A673 (cell line): ENCODE data around the gene CEP95. TPM values are rescaled to one million over a fixed set of nuclear protein-coding genes. Genes with fewer than 3 reads are reported as not detected.

Experiments used
- BruUV-seq: library from RNA; stranded (reverse); fragments of 400-500 nt; replicated peaks from 2 replicates; lab custom pipeline; 2021; lab: Mats Ljungman, UMichigan
- CTCF ChIA-PET: fragments of 300-600 bp; sonication (Branson Sonifier 250); formaldehyde crosslinking; loops from one replicate; lab custom pipeline; 2022; ENCODE audit warnings: antibody characterized with exemption; lab: Charles Lee
- POLR2A ChIA-PET: fragments of 300-600 bp; sonication (Branson Sonifier 250); formaldehyde crosslinking; loops from one replicate; lab custom pipeline; 2022; ENCODE audit warnings: antibody characterized with exemption; ENCODE audit not compliant: low non-redundant PET; lab: Charles Lee
- DNase-seq: peaks from one replicate; pipeline ENCODE4 v3.0.0-alpha.2; 2015; ENCODE audit warnings: low spot score
- H3K27ac ChIP-seq: fragments of 200-600 bp; sonication (generic); 2 replicates; pipeline ENCODE4 v1.5.1; 2016; ENCODE audit warnings: mixed run types, low read depth, mild to moderate bottlenecking, mixed read lengths, antibody characterized with exemption, low read length; ENCODE audit not compliant: poor library complexity, severe bottlenecking
- H3K27me3 ChIP-seq: fragments of 200-600 bp; sonication (generic); replicated peaks from 2 replicates; pipeline ENCODE4 v1.6.1; 2017; ENCODE audit warnings: mixed run types, low read depth, mild to moderate bottlenecking, mixed read lengths, antibody characterized with exemption, low read length; ENCODE audit not compliant: insufficient read depth, poor library complexity
- H3K36me3 ChIP-seq: fragments of 200-600 bp; sonication (generic); 2 replicates; pipeline ENCODE4 v1.6.1; 2016; ENCODE audit warnings: mixed run types, mild to moderate bottlenecking, mixed read lengths, antibody characterized with exemption, low read length; ENCODE audit not compliant: insufficient read depth, poor library complexity, severe bottlenecking
- H3K4me1 ChIP-seq: fragments of 200-600 bp; sonication (generic); 2 replicates; pipeline ENCODE4 v1.6.1; 2017; ENCODE audit warnings: mixed run types, mild to moderate bottlenecking, mixed read lengths, antibody characterized with exemption, low read length; ENCODE audit not compliant: insufficient read depth, poor library complexity, severe bottlenecking
- H3K4me3 ChIP-seq: fragments of 200-600 bp; sonication (generic); 2 replicates; pipeline ENCODE4 v1.5.1; 2016; ENCODE audit warnings: low read depth, mixed run types, mild to moderate bottlenecking, mixed read lengths, low read length; ENCODE audit not compliant: poor library complexity, severe bottlenecking
- H3K9me3 ChIP-seq: fragments of 200-600 bp; sonication (generic); 2 replicates; pipeline ENCODE4 v1.6.1; 2016; ENCODE audit warnings: mixed run types, low read depth, mild to moderate bottlenecking, mixed read lengths, antibody characterized with exemption, low read length; ENCODE audit not compliant: poor library complexity, severe bottlenecking
- CTCF ChIP-seq: fragments of 300-800, 200-600 bp; sonication (generic); conservative IDR thresholded peaks from 2 replicates; pipeline ENCODE4 v1.5.1; 2017; ENCODE audit warnings: low read depth, mild to moderate bottlenecking, antibody characterized with exemption, low read length, moderate library complexity, mixed read lengths
- EZH2 ChIP-seq: fragments of 200-600 bp; sonication (generic); IDR thresholded peaks from 2 replicates; pipeline ENCODE4 v1.6.1; 2017; ENCODE audit warnings: borderline replicate concordance, low read depth, mild to moderate bottlenecking, mixed read lengths, antibody characterized with exemption, low read length; ENCODE audit not compliant: poor library complexity, severe bottlenecking
- intact Hi-C: fragments of 100-400 bp; cut with micrococcal nuclease; formaldehyde crosslinking; loops from one replicate; pipeline ENCODE4 v1.10.0; 2022; ENCODE audit not compliant: unreplicated experiment
- total RNA-seq: library from RNA; stranded (reverse); gene quantifications from 2 replicates; pipeline ENCODE4 v1.2.3, GENCODE V29; 2021

CEP95 gene
- total RNA-seq, 1 experiment from 2014 or later: 66.8 TPM

DNA sequence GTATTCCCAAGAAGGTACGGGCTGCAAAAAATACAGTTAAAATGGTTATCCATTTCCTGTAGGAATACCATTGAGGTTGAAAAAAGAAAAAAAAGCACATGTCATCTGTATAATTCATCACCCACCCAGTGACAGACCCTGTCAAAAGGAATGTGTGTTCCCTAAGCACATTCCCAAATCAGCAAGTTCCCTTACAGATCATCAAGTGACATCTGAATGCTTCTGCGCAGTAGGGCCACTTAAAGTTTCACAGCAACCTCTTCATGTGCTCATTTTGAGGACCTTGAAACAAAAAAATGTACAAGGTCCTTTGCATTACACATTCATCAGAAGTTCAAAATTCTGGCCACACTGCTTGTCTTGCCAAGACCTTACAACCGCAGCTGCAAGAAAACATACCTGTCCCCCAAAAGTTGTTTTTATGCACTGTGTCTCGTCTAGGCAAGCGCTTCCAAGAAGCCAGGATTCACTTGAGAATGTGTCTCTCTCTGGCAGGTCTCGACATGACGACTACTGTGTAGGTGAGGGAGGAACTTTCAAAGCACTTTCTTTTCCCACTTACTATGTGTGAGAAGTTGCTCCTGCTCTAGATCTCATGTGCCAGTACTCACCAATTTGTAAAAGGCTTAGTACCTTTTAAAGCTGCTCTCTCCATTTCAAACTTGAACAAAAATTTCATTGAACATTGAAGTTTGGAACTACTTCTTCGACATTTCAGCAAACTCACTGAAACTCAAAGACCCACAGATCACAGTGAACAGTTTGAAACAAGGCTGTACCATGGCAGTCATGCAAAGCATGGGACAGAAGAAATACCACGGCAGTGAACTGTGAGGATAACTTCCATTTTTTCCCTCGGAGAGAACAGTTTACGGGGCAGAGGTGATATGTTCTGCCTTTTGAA, 5.7 kb upstream of the CEP95 start:
- no peaks in the 10 kb centered on the region for H3K9me3 ChIP-seq
- DNase-seq: no peak
- intact Hi-C loops: no loop called here
- no peaks in the 10 kb centered on the region for H3K27me3 ChIP-seq
- peaks cover 76% of the 10 kb centered on the region for H3K36me3 ChIP-seq
- TF ChIP-seq EZH2 (no peak), CTCF (no peak)
- H3K27ac ChIP-seq: no peak overlapping the region
- POLR2A ChIA-PET: interaction anchor here (0.5 kb wide), 1 partner anchor 183 kb away, joined by 10 read pairs; no protein-coding TSS in a partner anchor
- H3K4me1 ChIP-seq: peaks cover 9% of the 10 kb centered on the region
- no peak overlapping the region for H3K4me3 ChIP-seq
- CTCF ChIA-PET: no interaction called here
- no TSS peak for BruUV-seq

DNA sequence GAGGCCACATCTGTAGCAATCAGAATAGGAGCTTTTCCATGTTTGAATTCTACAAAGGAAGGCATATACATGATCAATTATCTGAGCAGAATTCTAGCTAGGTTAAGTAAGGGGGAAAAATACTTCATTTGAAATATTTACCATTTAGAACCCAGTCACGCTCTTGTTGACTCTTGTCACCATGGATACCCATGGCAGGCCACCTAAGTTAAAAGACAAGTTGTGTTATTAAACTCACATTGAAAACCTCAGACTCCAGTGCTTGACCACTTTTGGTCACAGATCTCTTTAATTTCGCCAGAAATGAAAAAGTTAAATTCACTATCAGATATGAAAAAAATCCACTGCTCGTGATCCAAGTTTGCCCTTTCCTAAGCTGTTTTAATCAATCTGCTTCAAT, 4.8 kb upstream of the CEP95 start:
- no TSS peak for BruUV-seq
- Histone ChIP-seq H3K27me3 (no peaks in the 10 kb centered on the region), H3K4me3 (no peak overlapping the region), H3K36me3 (peaks cover 76% of the 10 kb centered on the region), H3K9me3 (no peaks in the 10 kb centered on the region), H3K4me1 (peaks cover 9% of the 10 kb centered on the region), H3K27ac (no peak overlapping the region)
- POLR2A ChIA-PET: interaction anchor here (0.5 kb wide), 1 partner anchor 17 kb away, joined by 3 read pairs; no protein-coding TSS in a partner anchor
- TF ChIP-seq CTCF (no peak), EZH2 (no peak)
- no peak for DNase-seq
- intact Hi-C loops: no loop called here
- CTCF ChIA-PET: no interaction called here

DNA sequence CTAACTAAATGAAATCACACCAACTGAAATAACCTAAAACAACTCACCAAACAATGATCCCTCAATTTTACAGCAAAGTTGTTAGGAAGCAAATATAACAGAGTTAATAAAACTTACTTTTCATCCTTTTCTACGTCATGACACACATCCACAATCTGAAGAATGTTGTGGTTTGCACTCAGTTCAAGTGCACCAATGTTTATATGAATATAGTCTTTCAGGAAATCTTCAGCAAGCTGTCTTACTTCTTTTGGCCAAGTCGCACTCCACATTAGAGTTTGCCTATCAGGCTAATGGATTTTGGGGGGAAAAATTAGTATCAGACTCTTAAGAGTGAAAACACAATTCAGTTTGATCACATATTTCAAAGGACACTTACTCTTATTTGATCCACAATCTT, 4.0 kb upstream of the CEP95 start:
- no peak overlapping the region for H3K27ac ChIP-seq
- no peak for DNase-seq
- no peaks in the 10 kb centered on the region for H3K27me3 ChIP-seq
- H3K4me3 ChIP-seq: no peak overlapping the region
- CTCF ChIA-PET: no interaction called here
- H3K9me3 ChIP-seq: no peaks in the 10 kb centered on the region
- POLR2A ChIA-PET: no interaction called here
- peaks cover 73% of the 10 kb centered on the region for H3K36me3 ChIP-seq
- peaks cover 5% of the 10 kb centered on the region for H3K4me1 ChIP-seq
- TF ChIP-seq CTCF (no peak), EZH2 (no peak)
- intact Hi-C loops: no loop called here
- no TSS peak for BruUV-seq
